Brain pericyte (primary cell): ENCODE measurements around the gene TSPAN16.
A peak's percentile ranks its signal among the peaks of the same experiment; 100 is the strongest.
"Not testable (repeated sequence)": the region's sequence is repeated elsewhere in the genome, so short reads cannot be mapped to it uniquely, and the experiment has no call there.

Experiments used
- DNase-seq: peaks from one replicate; pipeline ENCODE4 v3.0.0-alpha.2; 2012; ENCODE audit warnings: low read depth, low spot score

TSPAN16 gene

GRCh38 chr19:11320278-11320995 is 24.5 kb downstream of the TSPAN16 start:
- not testable (repeated sequence) for DNase-seq

GRCh38 chr19:11321191-11322126 is 25.5 kb downstream of the TSPAN16 start:
- no peak for DNase-seq

DNA sequence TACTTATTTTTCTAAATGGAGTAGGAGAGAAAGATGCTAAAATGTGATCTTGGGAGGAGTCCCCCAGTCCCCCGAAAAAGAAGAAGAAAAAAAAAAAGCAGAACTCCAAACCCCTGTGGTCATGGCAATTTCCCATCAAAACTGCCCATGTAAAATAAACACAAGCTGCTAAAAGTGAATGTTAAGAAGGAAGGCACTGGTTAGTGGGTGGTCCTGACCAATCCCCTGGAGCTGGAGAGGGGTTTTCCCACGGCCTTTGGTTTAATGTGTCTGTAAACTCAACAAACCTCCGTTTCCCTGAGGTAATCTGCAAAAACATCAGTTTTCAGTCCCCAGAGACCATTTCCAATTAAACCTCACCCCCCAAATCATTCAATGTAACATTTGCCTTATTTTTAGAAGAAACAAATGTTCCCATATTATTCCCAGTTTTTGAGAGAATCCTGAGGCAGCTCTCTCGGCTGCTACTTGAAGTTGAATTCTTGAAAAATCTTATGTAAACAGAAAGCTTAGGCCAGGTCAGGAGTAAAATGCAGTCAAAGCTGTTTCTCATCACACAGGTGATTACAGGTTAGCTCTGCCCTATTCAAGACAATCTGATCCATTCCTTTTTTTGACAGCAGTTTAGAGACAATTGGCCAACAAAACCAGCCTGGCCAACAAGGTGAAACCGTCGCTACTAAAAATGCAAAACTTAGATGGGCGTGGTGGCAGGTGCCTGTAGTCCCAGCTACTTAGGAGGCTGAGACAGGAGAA is 26.5 kb downstream of the TSPAN16 start:
- peak; percentile 50 for DNase-seq

DNA sequence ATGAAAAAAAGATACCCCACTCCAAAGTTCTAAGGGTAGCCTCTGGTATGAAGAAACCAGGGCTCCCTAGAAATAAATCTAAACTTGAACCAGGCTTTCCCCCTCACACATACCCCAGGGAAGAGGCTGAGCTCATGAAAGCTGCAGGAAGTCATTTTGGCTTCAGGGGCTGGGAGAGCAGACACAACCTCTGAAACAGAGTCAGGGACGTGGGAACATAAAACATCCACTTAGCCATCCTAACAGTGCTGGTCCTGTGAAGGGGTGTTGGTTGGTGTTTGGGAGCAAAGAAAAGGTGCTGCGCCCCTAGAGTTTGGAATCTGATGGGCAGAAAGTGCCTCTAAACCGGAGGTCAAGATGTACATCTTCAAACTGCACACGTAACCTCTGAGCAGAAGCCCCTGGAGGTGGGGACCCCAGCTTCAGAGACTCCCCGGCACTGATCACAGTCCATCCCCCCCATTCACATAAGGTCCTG is 27.7 kb downstream of the TSPAN16 start:
- no peak for DNase-seq

DNA sequence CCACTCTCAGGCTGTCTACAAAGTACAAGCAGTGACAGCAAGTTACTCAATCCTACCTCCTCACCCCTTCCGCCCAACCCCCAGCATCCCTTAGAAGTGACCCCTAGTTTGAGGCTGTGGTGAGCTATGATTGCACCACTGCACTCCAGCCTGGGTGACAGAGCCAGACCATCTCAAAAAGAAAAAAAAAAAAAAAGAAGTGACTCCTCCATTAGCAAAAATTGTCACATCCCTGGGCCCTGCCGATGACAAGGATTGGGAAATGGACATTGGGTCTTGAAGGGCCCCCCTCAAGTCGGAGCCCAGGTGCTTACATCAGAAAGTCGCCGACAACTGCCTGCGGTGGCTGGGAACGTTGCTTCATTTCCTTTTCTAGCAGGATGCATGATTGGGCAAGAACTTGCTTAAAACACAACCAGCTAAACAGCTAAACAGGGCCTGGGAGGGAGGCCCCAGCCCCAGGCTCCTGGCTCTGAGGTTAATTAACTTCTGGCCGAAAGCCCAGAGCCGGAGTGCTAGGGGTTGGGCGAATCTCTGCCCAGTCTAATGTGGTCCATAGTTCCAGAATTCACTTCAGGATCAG is 28.2 kb downstream of the TSPAN16 start:
- DNase-seq = peak; percentile 84

GRCh38 chr19:11324748-11325389 is 28.9 kb downstream of the TSPAN16 start:
- no peak for DNase-seq

- DNase-seq = no peak
These were observed 29.6 kb downstream of the TSPAN16 start for GRCh38 chr19:11325544-11325943.

- DNase-seq = no peak
These were observed 34.2 kb downstream of the TSPAN16 start for GRCh38 chr19:11330127-11330526.

- DNase-seq = no peak
These were observed 35.5 kb downstream of the TSPAN16 start for GRCh38 chr19:11331502-11331901.

DNA sequence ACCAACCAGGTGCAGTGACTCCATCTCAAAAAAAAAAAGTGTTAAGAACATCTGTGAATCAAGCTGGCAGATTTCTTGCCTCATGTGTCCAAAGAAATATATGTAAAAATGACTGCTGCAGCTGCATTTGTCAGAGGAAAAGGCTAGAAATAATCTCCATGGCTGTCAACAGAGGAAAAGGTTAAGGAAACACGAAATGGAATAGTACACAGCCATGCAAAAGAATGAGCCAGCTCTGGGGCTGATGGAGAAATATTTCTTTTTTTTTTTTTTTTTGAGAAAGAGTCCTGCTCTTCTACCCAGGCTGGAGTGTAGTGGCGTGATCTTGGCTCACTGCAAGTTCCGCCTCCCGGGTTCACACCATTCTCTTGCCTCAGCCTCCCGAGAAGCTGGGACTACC is 36.9 kb downstream of the TSPAN16 start:
- DNase-seq = no peak

DNA sequence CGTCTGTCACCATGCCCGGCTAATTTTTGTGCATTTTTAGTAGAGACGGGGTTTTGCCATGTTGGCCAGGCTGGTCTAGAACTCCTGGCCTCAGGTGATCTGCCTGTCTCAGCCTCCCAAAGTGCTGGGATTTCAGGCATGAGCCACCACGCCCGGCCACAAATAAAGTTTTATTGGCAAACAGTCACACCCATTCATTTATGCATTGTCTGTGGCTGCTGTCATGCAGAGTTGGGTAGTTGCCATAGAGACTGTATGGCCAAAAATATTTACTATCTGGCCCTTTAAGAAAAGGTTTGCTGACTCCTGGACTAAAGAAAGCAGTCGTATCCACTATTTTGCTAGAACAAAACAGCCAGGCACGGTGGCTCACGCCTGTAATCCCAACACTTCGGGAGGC is 37.9 kb downstream of the TSPAN16 start:
- DNase-seq = not testable (repeated sequence)

DNA sequence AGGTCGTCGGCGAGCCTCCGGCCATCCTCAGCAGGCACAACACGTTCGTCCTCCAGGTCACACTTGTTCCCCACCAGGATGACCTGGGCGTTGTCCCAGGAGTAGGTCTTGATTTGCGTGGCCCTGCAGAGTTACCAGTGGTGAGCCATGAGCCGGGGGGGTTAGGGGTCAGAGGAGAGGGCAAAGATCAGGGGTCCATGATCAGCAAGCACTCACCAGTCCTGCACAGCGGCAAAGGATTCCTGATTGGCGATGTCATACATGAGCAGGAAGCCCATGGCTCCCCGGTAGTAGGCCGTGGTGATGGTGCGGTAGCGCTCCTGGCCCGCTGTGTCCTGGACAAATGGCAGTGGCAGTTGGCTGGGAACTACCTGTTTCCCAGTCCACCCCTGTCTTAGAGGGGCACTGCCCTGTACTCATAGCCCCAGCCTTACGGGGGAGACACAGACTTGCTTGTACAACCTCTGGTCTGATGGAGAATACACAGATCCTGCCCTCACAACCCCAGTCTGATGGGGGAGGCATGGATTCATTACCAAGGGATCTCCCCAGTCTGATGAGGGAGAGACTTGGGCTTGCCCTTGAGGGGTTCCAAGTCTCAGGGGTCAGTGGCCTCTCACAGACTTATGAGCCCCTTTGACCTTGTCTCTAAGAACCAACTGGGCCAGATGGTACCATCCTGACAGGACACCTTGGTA is 39.6 kb downstream of the TSPAN16 start:
- no peak for DNase-seq

DNA sequence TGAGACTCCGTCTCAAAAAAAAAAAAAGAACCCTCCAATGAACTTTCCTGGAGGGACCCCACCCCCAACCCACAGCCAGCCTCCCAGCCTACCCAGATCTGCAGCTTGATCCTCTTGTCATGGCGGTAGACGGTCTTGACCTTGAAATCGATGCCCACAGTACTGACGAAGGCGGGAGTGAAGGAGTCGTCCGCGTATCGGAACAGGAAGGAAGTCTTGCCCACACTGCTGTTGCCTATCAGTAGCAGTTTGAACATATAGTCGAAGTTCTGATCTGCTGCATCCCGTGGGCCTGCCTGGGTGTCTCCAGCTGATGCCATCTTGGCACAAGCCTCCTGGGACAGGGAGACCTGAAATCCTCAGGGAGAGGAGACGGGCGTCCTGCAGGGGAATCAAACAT is 41.1 kb downstream of the TSPAN16 start:
- DNase-seq = no peak

DNA sequence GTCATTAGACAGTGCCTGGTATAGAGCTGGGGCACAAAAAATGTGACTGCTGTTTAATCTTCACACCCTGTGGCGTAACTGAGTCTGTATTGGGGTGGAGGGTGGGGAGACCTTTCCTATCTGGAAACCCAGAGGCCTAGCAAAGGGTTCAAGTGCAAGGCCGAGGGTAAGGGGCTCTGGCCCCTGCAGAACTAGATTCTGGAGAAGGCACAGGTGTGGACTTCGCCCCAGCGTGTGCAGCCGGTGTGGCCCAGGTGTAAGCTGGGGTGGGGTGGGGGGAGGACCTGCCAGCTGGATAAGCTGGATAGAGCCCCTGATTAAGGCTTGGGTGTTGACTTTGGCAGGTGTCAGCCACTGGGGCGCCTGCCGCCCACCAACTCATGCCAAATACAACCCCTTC is 42.2 kb downstream of the TSPAN16 start:
- no peak for DNase-seq

GRCh38 chr19:11338569-11339253 is 42.8 kb downstream of the TSPAN16 start:
- no peak for DNase-seq

DNA sequence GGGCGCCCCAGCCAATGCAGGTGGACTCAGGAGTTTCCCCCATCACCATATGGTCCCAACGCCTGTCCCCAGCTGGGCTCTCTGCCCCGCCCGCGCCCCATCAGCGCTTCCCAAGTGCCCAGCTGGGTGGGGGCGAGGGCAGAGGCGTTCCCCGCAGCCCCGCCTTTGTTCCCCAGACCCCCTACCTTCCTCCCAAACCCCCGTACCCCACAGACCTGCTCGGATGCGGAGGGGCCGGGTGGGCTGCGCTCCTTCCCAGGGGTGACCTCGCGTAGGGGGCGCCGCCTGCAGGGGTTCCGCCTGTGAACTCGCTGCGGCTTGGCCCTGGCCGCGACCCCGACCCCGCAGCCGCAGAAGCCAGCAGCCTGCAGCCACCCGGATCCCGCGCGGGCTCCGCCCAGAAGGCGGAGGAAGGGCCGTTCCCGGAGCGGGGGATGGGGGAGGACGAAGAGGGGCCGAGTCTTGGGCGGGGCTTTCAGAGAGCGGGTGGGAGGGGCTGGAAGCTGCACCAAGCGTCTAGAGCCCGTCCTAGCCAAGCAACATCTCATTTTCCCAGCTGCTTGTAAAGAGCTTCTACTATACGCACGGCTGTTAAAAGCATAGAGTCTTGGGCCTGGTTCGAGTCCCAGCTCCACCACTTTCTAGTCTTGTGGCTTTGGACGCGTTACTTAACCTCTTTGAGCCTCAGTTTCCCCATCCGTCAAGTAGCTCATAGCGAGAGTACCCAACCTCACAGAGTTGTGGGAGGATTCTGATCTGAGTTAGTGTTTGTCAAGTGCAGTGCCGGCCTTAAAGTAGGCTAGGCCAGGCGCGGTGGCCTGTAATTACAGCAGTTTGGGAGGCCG is 43.5 kb downstream of the TSPAN16 start, which contains the start of gene RAB3D:
TSS of gene RAB3D (minus strand) at position 404 of the 845 bp plus-strand sequence. CDS start 2,258 bp downstream, outside the sequence.
- no peak for DNase-seq

- not testable (repeated sequence) for DNase-seq
These were observed 44.1 kb downstream of the TSPAN16 start for GRCh38 chr19:11340099-11340467.

GRCh38 chr19:11342429-11342828 is 46.5 kb downstream of the TSPAN16 start:
- DNase-seq = no peak
